ENCODE data around the gene ATP13A3. TPM values are rescaled to one million over a fixed set of nuclear protein-coding genes. Genes with fewer than 3 reads are reported as not detected.
A peak's percentile ranks its signal among the peaks of the same experiment; 100 is the strongest.

The ATP13A3 gene
- total and polyA plus RNA-seq, 9 of the 15 experiments (the other 6 are each of a cell fraction or from before 2014, with no cell fraction given), result 16.6 to 135 (median 86.6) TPM

DNA sequence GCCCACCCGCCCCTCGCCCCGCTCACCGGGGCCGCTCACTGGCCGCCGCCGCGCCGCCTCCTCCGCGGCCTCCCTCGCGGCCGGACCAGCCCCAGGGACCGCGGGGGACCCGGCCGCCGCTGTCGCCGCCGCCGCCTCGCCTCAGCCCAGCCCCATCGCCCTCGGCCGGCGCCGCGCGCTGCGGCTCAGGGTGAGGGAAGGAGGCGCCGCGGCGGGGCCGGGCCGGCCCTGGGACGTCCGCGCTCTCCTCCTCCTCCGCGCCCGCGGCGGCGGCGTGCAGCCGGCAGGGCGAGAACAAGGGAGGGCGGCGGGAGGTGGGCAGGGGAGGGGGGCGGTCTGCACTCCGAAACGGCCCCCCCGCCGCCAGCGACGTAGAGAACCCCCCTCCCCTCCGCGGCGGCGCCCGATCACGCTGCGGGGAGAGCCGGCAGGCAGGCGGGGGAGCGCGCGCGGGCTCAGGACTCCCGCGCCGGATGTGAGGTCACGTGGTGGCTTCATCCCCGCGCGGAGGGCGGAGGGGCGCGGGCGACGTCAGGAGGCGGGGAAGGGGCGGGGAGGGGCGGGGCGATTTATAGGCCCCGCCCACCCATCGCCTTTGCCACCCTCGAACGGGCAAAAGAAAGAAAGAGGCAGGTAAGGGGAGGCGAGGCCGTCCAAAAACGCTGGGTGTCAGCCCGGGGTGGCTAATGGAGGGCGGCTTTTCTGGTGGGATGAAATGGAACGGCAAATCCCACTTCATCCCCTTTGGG is at the start of gene ATP13A3 (continued):
- TF ChIP-seq, protein P1, sequence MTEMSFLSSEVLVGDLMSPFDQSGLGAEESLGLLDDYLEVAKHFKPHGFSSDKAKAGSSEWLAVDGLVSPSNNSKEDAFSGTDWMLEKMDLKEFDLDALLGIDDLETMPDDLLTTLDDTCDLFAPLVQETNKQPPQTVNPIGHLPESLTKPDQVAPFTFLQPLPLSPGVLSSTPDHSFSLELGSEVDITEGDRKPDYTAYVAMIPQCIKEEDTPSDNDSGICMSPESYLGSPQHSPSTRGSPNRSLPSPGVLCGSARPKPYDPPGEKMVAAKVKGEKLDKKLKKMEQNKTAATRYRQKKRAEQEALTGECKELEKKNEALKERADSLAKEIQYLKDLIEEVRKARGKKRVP (CRISPR knock-in tag; IDR thresholded peaks at IDR 0.05), result no peak
- no peak for TF ChIP-seq TBL1XR1 (IDR thresholded peaks at IDR 0.05; ENCODE audit: low read length in 2 of 2)
- peak; percentile 64 for TF ChIP-seq SUPT5H (IDR thresholded peaks at IDR 0.05)
- TF ChIP-seq, protein P2, sequence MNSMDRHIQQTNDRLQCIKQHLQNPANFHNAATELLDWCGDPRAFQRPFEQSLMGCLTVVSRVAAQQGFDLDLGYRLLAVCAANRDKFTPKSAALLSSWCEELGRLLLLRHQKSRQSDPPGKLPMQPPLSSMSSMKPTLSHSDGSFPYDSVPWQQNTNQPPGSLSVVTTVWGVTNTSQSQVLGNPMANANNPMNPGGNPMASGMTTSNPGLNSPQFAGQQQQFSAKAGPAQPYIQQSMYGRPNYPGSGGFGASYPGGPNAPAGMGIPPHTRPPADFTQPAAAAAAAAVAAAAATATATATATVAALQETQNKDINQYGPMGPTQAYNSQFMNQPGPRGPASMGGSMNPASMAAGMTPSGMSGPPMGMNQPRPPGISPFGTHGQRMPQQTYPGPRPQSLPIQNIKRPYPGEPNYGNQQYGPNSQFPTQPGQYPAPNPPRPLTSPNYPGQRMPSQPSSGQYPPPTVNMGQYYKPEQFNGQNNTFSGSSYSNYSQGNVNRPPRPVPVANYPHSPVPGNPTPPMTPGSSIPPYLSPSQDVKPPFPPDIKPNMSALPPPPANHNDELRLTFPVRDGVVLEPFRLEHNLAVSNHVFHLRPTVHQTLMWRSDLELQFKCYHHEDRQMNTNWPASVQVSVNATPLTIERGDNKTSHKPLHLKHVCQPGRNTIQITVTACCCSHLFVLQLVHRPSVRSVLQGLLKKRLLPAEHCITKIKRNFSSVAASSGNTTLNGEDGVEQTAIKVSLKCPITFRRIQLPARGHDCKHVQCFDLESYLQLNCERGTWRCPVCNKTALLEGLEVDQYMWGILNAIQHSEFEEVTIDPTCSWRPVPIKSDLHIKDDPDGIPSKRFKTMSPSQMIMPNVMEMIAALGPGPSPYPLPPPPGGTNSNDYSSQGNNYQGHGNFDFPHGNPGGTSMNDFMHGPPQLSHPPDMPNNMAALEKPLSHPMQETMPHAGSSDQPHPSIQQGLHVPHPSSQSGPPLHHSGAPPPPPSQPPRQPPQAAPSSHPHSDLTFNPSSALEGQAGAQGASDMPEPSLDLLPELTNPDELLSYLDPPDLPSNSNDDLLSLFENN (IDR thresholded peaks at IDR 0.05; ENCODE audit: low read depth in 2 of 2, low read length in 2 of 2), result no peak
- peak; percentile 20; the same call in 1 of the 2 replicates for TF ChIP-seq JUND (IDR thresholded peaks at IDR 0.05; ENCODE audit: borderline replicate concordance, low read depth, low read length)
- TF ChIP-seq JUND (tag; IDR thresholded peaks at IDR 0.05; ENCODE audit: borderline replicate concordance, low read depth, low read length), result no peak
- TF ChIP-seq, protein P3, sequence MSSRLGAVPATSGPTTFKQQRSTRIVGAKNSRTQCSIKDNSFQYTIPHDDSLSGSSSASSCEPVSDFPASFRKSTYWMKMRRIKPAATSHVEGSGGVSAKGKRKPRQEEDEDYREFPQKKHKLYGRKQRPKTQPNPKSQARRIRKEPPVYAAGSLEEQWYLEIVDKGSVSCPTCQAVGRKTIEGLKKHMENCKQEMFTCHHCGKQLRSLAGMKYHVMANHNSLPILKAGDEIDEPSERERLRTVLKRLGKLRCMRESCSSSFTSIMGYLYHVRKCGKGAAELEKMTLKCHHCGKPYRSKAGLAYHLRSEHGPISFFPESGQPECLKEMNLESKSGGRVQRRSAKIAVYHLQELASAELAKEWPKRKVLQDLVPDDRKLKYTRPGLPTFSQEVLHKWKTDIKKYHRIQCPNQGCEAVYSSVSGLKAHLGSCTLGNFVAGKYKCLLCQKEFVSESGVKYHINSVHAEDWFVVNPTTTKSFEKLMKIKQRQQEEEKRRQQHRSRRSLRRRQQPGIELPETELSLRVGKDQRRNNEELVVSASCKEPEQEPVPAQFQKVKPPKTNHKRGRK (tag; IDR thresholded peaks at IDR 0.05), result no peak
- TF ChIP-seq, protein P4, sequence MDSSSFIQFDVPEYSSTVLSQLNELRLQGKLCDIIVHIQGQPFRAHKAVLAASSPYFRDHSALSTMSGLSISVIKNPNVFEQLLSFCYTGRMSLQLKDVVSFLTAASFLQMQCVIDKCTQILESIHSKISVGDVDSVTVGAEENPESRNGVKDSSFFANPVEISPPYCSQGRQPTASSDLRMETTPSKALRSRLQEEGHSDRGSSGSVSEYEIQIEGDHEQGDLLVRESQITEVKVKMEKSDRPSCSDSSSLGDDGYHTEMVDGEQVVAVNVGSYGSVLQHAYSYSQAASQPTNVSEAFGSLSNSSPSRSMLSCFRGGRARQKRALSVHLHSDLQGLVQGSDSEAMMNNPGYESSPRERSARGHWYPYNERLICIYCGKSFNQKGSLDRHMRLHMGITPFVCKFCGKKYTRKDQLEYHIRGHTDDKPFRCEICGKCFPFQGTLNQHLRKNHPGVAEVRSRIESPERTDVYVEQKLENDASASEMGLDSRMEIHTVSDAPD (CRISPR knock-in tag; IDR thresholded peaks at IDR 0.05), result no peak
- no peak for TF ChIP-seq ZNF41 (CRISPR knock-in tag; conservative IDR thresholded peaks at IDR 0.05)
- TF ChIP-seq ZNF212 (CRISPR knock-in tag; IDR thresholded peaks at IDR 0.05), result no peak
- TF ChIP-seq, protein P5, sequence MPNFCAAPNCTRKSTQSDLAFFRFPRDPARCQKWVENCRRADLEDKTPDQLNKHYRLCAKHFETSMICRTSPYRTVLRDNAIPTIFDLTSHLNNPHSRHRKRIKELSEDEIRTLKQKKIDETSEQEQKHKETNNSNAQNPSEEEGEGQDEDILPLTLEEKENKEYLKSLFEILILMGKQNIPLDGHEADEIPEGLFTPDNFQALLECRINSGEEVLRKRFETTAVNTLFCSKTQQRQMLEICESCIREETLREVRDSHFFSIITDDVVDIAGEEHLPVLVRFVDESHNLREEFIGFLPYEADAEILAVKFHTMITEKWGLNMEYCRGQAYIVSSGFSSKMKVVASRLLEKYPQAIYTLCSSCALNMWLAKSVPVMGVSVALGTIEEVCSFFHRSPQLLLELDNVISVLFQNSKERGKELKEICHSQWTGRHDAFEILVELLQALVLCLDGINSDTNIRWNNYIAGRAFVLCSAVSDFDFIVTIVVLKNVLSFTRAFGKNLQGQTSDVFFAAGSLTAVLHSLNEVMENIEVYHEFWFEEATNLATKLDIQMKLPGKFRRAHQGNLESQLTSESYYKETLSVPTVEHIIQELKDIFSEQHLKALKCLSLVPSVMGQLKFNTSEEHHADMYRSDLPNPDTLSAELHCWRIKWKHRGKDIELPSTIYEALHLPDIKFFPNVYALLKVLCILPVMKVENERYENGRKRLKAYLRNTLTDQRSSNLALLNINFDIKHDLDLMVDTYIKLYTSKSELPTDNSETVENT (CRISPR knock-in tag; IDR thresholded peaks at IDR 0.05), result no peak
- TF ChIP-seq HIVEP1 (CRISPR knock-in tag; IDR thresholded peaks at IDR 0.05), result no peak
- no peak for TF ChIP-seq SIN3B (IDR thresholded peaks at IDR 0.05; ENCODE audit: low read depth)
- TF ChIP-seq CREB1 (IDR thresholded peaks at IDR 0.05), result peak; percentile 80
- TF ChIP-seq CREB1 (CRISPR knock-in tag; IDR thresholded peaks at IDR 0.05), result peak; percentile 86
- no peak for TF ChIP-seq ZC3H8 (IDR thresholded peaks at IDR 0.05)
- TF ChIP-seq, protein P6, sequence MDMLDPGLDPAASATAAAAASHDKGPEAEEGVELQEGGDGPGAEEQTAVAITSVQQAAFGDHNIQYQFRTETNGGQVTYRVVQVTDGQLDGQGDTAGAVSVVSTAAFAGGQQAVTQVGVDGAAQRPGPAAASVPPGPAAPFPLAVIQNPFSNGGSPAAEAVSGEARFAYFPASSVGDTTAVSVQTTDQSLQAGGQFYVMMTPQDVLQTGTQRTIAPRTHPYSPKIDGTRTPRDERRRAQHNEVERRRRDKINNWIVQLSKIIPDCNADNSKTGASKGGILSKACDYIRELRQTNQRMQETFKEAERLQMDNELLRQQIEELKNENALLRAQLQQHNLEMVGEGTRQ (CRISPR knock-in tag; IDR thresholded peaks at IDR 0.05), result peak; percentile 92
- TF ChIP-seq ZNF77 (CRISPR knock-in tag; IDR thresholded peaks at IDR 0.05), result no peak
